Measurements from ENCODE around the gene SPTBN5. TPM values are rescaled to one million over a fixed set of nuclear protein-coding genes. Genes with fewer than 3 reads are reported as not detected.

The SPTBN5 gene
- total and polyA plus RNA-seq, 2 experiments from 2014 or later: 0.57 to 1.1 TPM

DNA sequence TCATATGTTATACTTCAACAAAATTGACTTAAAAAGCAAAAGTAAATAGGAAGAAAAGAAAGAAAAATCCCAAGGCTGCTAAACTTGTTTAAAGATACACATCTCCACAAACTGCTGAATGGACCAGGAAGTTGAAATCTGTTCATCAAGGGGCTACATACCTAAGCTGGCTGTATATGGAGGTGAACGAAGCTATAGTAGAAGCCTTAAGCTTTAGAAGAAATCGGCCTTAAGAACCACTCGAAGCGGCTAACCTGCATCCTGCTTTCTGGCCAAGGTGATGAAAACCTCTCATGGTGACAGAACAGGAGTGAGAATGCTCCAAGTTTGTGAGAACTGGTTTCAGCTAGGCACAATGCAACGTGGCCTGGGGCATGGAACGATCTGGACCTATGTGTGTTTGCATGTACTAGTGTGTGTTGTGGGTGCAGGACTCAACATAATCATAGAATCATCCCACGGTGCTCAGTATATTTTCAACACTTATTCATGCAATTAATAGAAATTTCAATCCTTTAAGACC, 31.3 kb upstream of the SPTBN5 start:
- Histone ChIP-seq H3K4me1 (ENCODE audit: insufficient read depth) (no peaks in the 10 kb centered on the region), H3F3A (replicated peaks; ENCODE audit: low read depth) (no peaks in the 10 kb centered on the region), H4K20me1 (replicated peaks; ENCODE audit: insufficient read depth) (peaks cover 15% of the 10 kb centered on the region), H3K4me2 (no peak overlapping the region), H3K36me3 (ENCODE audit: insufficient read depth) (0 out of 2 replicates have a peak, but pooled peaks cover 2% of the 10 kb centered on the region), H3K9me2 (ENCODE audit: insufficient read depth) (no peaks in the 10 kb centered on the region), H3K27ac (ENCODE audit: low read depth) (no peak overlapping the region), H3K27me3 (ENCODE audit: insufficient read depth) (no peaks in the 10 kb centered on the region), H3K79me2 (replicated peaks; ENCODE audit: insufficient read depth) (peaks cover 8% of the 10 kb centered on the region; the same call in 1 of the 2 replicates), H3K4me3 (no peak overlapping the region), H2AFZ (no peak overlapping the region)
- DNase-seq (ENCODE audit: low spot score) (no peak), ATAC-seq (no peak)
- H3K27me3 Mint-ChIP-seq (ENCODE audit: insufficient read depth, low read depth, poor library complexity): peaks cover 5% of the 10 kb centered on the region
- no peak for TF ChIP-seq ZNF114 (CRISPR knock-in tag; IDR thresholded peaks at IDR 0.05)
- no peak for TF ChIP-seq JUNB (IDR thresholded peaks at IDR 0.05; ENCODE audit: unreplicated experiment)
- no peak for TF ChIP-seq NANOG (IDR thresholded peaks at IDR 0.05; ENCODE audit: borderline replicate concordance)
- TF ChIP-seq EZH2phosphoT487 (IDR thresholded peaks at IDR 0.05; ENCODE audit: unreplicated experiment): no peak
- no peak for TF ChIP-seq STAT1 (IDR thresholded peaks at IDR 0.05; ENCODE audit: unreplicated experiment)
- TF ChIP-seq, protein P1, sequence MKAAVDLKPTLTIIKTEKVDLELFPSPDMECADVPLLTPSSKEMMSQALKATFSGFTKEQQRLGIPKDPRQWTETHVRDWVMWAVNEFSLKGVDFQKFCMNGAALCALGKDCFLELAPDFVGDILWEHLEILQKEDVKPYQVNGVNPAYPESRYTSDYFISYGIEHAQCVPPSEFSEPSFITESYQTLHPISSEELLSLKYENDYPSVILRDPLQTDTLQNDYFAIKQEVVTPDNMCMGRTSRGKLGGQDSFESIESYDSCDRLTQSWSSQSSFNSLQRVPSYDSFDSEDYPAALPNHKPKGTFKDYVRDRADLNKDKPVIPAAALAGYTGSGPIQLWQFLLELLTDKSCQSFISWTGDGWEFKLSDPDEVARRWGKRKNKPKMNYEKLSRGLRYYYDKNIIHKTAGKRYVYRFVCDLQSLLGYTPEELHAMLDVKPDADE (IDR thresholded peaks at IDR 0.05): no peak
- TF ChIP-seq, protein P2, sequence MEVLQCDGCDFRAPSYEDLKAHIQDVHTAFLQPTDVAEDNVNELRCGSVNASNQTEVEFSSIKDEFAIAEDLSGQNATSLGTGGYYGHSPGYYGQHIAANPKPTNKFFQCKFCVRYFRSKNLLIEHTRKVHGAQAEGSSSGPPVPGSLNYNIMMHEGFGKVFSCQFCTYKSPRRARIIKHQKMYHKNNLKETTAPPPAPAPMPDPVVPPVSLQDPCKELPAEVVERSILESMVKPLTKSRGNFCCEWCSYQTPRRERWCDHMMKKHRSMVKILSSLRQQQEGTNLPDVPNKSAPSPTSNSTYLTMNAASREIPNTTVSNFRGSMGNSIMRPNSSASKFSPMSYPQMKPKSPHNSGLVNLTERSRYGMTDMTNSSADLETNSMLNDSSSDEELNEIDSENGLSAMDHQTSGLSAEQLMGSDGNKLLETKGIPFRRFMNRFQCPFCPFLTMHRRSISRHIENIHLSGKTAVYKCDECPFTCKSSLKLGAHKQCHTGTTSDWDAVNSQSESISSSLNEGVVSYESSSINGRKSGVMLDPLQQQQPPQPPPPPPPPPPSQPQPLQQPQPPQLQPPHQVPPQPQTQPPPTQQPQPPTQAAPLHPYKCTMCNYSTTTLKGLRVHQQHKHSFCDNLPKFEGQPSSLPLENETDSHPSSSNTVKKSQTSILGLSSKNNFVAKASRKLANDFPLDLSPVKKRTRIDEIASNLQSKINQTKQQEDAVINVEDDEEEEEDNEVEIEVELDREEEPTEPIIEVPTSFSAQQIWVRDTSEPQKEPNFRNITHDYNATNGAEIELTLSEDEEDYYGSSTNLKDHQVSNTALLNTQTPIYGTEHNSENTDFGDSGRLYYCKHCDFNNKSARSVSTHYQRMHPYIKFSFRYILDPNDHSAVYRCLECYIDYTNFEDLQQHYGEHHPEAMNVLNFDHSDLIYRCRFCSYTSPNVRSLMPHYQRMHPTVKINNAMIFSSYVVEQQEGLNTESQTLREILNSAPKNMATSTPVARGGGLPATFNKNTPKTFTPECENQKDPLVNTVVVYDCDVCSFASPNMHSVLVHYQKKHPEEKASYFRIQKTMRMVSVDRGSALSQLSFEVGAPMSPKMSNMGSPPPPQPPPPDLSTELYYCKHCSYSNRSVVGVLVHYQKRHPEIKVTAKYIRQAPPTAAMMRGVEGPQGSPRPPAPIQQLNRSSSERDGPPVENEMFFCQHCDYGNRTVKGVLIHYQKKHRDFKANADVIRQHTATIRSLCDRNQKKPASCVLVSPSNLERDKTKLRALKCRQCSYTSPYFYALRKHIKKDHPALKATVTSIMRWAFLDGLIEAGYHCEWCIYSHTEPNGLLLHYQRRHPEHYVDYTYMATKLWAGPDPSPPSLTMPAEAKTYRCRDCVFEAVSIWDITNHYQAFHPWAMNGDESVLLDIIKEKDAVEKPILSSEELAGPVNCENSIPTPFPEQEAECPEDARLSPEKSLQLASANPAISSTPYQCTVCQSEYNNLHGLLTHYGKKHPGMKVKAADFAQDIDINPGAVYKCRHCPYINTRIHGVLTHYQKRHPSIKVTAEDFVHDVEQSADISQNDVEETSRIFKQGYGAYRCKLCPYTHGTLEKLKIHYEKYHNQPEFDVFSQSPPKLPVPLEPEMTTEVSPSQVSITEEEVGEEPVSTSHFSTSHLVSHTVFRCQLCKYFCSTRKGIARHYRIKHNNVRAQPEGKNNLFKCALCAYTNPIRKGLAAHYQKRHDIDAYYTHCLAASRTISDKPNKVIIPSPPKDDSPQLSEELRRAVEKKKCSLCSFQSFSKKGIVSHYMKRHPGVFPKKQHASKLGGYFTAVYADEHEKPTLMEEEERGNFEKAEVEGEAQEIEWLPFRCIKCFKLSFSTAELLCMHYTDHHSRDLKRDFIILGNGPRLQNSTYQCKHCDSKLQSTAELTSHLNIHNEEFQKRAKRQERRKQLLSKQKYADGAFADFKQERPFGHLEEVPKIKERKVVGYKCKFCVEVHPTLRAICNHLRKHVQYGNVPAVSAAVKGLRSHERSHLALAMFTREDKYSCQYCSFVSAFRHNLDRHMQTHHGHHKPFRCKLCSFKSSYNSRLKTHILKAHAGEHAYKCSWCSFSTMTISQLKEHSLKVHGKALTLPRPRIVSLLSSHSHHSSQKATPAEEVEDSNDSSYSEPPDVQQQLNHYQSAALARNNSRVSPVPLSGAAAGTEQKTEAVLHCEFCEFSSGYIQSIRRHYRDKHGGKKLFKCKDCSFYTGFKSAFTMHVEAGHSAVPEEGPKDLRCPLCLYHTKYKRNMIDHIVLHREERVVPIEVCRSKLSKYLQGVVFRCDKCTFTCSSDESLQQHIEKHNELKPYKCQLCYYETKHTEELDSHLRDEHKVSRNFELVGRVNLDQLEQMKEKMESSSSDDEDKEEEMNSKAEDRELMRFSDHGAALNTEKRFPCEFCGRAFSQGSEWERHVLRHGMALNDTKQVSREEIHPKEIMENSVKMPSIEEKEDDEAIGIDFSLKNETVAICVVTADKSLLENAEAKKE (CRISPR knock-in tag; IDR thresholded peaks at IDR 0.05): no peak
- no peak for TF ChIP-seq ZNF331 (CRISPR knock-in tag; IDR thresholded peaks at IDR 0.05; ENCODE audit: low read depth)
- TF ChIP-seq EZH2 (IDR thresholded peaks at IDR 0.05; ENCODE audit: low read depth, unreplicated experiment): no peak
- no peak for TF ChIP-seq POLR2AphosphoS5 (IDR thresholded peaks at IDR 0.05; ENCODE audit: low read depth)
- TF ChIP-seq, protein P3, sequence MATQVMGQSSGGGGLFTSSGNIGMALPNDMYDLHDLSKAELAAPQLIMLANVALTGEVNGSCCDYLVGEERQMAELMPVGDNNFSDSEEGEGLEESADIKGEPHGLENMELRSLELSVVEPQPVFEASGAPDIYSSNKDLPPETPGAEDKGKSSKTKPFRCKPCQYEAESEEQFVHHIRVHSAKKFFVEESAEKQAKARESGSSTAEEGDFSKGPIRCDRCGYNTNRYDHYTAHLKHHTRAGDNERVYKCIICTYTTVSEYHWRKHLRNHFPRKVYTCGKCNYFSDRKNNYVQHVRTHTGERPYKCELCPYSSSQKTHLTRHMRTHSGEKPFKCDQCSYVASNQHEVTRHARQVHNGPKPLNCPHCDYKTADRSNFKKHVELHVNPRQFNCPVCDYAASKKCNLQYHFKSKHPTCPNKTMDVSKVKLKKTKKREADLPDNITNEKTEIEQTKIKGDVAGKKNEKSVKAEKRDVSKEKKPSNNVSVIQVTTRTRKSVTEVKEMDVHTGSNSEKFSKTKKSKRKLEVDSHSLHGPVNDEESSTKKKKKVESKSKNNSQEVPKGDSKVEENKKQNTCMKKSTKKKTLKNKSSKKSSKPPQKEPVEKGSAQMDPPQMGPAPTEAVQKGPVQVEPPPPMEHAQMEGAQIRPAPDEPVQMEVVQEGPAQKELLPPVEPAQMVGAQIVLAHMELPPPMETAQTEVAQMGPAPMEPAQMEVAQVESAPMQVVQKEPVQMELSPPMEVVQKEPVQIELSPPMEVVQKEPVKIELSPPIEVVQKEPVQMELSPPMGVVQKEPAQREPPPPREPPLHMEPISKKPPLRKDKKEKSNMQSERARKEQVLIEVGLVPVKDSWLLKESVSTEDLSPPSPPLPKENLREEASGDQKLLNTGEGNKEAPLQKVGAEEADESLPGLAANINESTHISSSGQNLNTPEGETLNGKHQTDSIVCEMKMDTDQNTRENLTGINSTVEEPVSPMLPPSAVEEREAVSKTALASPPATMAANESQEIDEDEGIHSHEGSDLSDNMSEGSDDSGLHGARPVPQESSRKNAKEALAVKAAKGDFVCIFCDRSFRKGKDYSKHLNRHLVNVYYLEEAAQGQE (IDR thresholded peaks at IDR 0.05; ENCODE audit: unreplicated experiment): no peak
- TF ChIP-seq CREB1 (CRISPR knock-in tag; IDR thresholded peaks at IDR 0.05; ENCODE audit: low read depth): no peak
- TF ChIP-seq, protein P4, sequence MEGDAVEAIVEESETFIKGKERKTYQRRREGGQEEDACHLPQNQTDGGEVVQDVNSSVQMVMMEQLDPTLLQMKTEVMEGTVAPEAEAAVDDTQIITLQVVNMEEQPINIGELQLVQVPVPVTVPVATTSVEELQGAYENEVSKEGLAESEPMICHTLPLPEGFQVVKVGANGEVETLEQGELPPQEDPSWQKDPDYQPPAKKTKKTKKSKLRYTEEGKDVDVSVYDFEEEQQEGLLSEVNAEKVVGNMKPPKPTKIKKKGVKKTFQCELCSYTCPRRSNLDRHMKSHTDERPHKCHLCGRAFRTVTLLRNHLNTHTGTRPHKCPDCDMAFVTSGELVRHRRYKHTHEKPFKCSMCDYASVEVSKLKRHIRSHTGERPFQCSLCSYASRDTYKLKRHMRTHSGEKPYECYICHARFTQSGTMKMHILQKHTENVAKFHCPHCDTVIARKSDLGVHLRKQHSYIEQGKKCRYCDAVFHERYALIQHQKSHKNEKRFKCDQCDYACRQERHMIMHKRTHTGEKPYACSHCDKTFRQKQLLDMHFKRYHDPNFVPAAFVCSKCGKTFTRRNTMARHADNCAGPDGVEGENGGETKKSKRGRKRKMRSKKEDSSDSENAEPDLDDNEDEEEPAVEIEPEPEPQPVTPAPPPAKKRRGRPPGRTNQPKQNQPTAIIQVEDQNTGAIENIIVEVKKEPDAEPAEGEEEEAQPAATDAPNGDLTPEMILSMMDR (conservative IDR thresholded peaks at IDR 0.05; ENCODE audit: low read depth in 2 of 2): no peak
- peaks cover 23% of the 10 kb centered on the region for H3K4me1 Mint-ChIP-seq
- H3K36me3 Mint-ChIP-seq (ENCODE audit: low read depth): 0 out of 3 replicates have a peak, but pooled peaks cover 2% of the 10 kb centered on the region
- H3K9me3 Mint-ChIP-seq: no peaks in the 10 kb centered on the region
- no peak overlapping the region for H3K4me3 Mint-ChIP-seq
- no peak overlapping the region for H3K27ac Mint-ChIP-seq
